Liver (tissue), 9 donors: ENCODE measurements around the gene SCTR. TPM values are rescaled to one million over a fixed set of nuclear protein-coding genes. Genes with fewer than 3 reads are reported as not detected.

ENCODE experiments used
- DNase-seq: peaks from one replicate; pipeline ENCODE4 v3.0.0-alpha.2; 2017; ENCODE audit warnings: low spot score
- H3K27ac ChIP-seq, 2 donors: one replicate each; pipeline ENCODE4 v1.7.0; 2013; ENCODE audit warnings: inconsistent platforms in 2 of 2, low read length in 2 of 2, control low read depth in 1 of 2, low read depth in 1 of 2, mild to moderate bottlenecking in 1 of 2
- H3K27me3 ChIP-seq, 4 donors: one replicate each; pipeline versions ENCODE4 v1.6.1 to v1.7.0; 2013; ENCODE audit warnings: low read length in 3 of 4, inconsistent platforms in 1 of 4, mild to moderate bottlenecking in 1 of 4, moderate library complexity in 1 of 4; ENCODE audit not compliant: control insufficient read depth in 4 of 4, insufficient read depth in 4 of 4
- H3K36me3 ChIP-seq, 4 donors: one replicate each; pipeline versions ENCODE4 v1.6.1 to v1.7.0; 2013; ENCODE audit warnings: low read length in 3 of 4, mild to moderate bottlenecking in 3 of 4, low read depth in 1 of 4, moderate library complexity in 1 of 4; ENCODE audit not compliant: control insufficient read depth in 4 of 4, insufficient read depth in 3 of 4
- H3K4me1 ChIP-seq, 4 donors: one replicate each; pipeline versions ENCODE4 v1.6.1 to v1.7.0; 2013; ENCODE audit warnings: low read length in 3 of 4, mild to moderate bottlenecking in 3 of 4, moderate library complexity in 1 of 4; ENCODE audit not compliant: control insufficient read depth in 4 of 4, insufficient read depth in 4 of 4
- H3K4me3 ChIP-seq, 3 donors: one replicate each; pipeline versions ENCODE4 v1.6.1 to v1.7.0; 2013; ENCODE audit warnings: low read length in 3 of 3, control low read depth in 1 of 3, low read depth in 1 of 3, mild to moderate bottlenecking in 1 of 3
- H3K9ac ChIP-seq, 2 donors: one replicate each; pipeline ENCODE4 v1.7.0; 2013; ENCODE audit warnings: low read length in 2 of 2, mild to moderate bottlenecking in 2 of 2, moderate library complexity in 2 of 2, control low read depth in 1 of 2, low read depth in 1 of 2
- H3K9me3 ChIP-seq, 4 donors: one replicate each; pipeline versions ENCODE4 v1.6.1 to v1.7.0; 2013; ENCODE audit warnings: low read length in 3 of 4; ENCODE audit not compliant: control insufficient read depth in 4 of 4
- EGR1 ChIP-seq, 2 donors: IDR thresholded peaks; 2 replicates each; pipeline ENCODE4 v1.6.1; 2016 to 2018; ENCODE audit warnings: antibody characterized with exemption in 2 of 2, low read depth in 2 of 2
- FOXA1 ChIP-seq: IDR thresholded peaks from 2 replicates; pipeline ENCODE4 v1.6.1; 2016; ENCODE audit warnings: antibody characterized with exemption
- FOXA2 ChIP-seq: IDR thresholded peaks from 2 replicates; pipeline ENCODE4 v1.6.1; 2016; ENCODE audit warnings: antibody characterized with exemption
- GABPA ChIP-seq, 2 donors: IDR thresholded peaks in 1 of 2; conservative IDR thresholded peaks in 1 of 2; 2 replicates each; pipeline ENCODE4 v1.6.1; 2016; ENCODE audit warnings: antibody characterized with exemption in 2 of 2, mild to moderate bottlenecking in 1 of 2, moderate library complexity in 1 of 2
- HNF4A ChIP-seq, 2 donors: conservative IDR thresholded peaks; 2 replicates each; pipeline ENCODE4 v1.6.1; 2016; ENCODE audit warnings: antibody characterized with exemption in 2 of 2, mild to moderate bottlenecking in 2 of 2
- HNF4G ChIP-seq: IDR thresholded peaks from 2 replicates; pipeline ENCODE4 v1.6.1; 2016; ENCODE audit warnings: antibody characterized with exemption
- JUND ChIP-seq, 2 donors: IDR thresholded peaks; 2 replicates each; pipeline ENCODE4 v1.6.1; 2016; ENCODE audit warnings: antibody characterized with exemption in 2 of 2
- NR2F2 ChIP-seq: IDR thresholded peaks from 2 replicates; pipeline ENCODE4 v1.6.1; 2016; ENCODE audit warnings: antibody characterized with exemption
- RAD21 ChIP-seq, 2 donors: IDR thresholded peaks; 2 replicates each; pipeline ENCODE4 v1.6.1; 2016; ENCODE audit warnings: antibody characterized with exemption in 2 of 2, mild to moderate bottlenecking in 2 of 2
- RXRA ChIP-seq, 2 donors: IDR thresholded peaks; 2 replicates each; pipeline ENCODE4 v1.6.1; 2017 to 2018; ENCODE audit warnings: antibody characterized with exemption in 2 of 2, mild to moderate bottlenecking in 1 of 2
- SP1 ChIP-seq: IDR thresholded peaks from 2 replicates; pipeline ENCODE4 v1.6.1; 2018; ENCODE audit warnings: antibody characterized with exemption, mild to moderate bottlenecking
- TAF1 ChIP-seq: conservative IDR thresholded peaks from 2 replicates; pipeline ENCODE4 v1.6.1; 2016; ENCODE audit warnings: antibody characterized with exemption, mild to moderate bottlenecking
- YY1 ChIP-seq: IDR thresholded peaks from 2 replicates; pipeline ENCODE4 v1.6.1; 2016; ENCODE audit warnings: antibody characterized with exemption, mild to moderate bottlenecking
- WGBS: extraction: QIAGEN DNeasy Blood & Tissue Kit; methylation state at CpG from one replicate; pipeline ENCODE4 v1.1.7; 2013; 5-methylcytosine and 5-hydroxymethylcytosine counted together
- polyA plus RNA-seq, 2 donors: library from polyadenylated mRNA; stranded (reverse) in 1 of 2; unstranded in 1 of 2; fragments of 200-250 nt in 1 of 2; fragments of >200 nt in 1 of 2; fragmentation: Nextera tagmentation in 1 of 2; extraction: Ambion mirVana in 1 of 2; gene quantifications; one replicate each; pipeline versions ENCODE4 v1.2.1 to v1.2.3, GENCODE V29; 2013 to 2015
- total RNA-seq, 2 donors: library from RNA; depleted of rRNA; stranded (reverse); fragments of >200 nt; gene quantifications; one replicate each; pipeline ENCODE4 v1.2.3, GENCODE V29; 2014
- TF ChIP-seq, protein P1 (sequence below): IDR thresholded peaks from 2 replicates; pipeline ENCODE4 v1.6.1; 2016; ENCODE audit warnings: antibody characterized with exemption
- TF ChIP-seq, protein P2 (sequence below): IDR thresholded peaks from 2 replicates; pipeline ENCODE4 v1.6.1; 2016; ENCODE audit warnings: antibody characterized with exemption
- TF ChIP-seq, protein P3 (sequence below): IDR thresholded peaks from 2 replicates; pipeline ENCODE4 v1.6.1; 2016; ENCODE audit warnings: antibody characterized with exemption
- TF ChIP-seq, protein P4 (sequence below): IDR thresholded peaks from 2 replicates; pipeline ENCODE4 v1.6.1; 2016; ENCODE audit warnings: antibody characterized with exemption, mild to moderate bottlenecking
- TF ChIP-seq, protein P5 (sequence below): fragments of 150-350 bp; IDR thresholded peaks from 2 replicates; pipeline ENCODE4 v1.5.1; 2017; ENCODE audit warnings: improper control_type of control experiment, low read depth, low read length; ENCODE audit not compliant: missing input control
- donor health status: healthy.
- donor health status: healthy.
- donor health status: healthy.
- donor health status: healthy.
- donor health status: healthy.

The SCTR gene
- total and polyA plus RNA-seq, 4 donors = 0.17 to 0.47 (median 0.29) TPM

DNA sequence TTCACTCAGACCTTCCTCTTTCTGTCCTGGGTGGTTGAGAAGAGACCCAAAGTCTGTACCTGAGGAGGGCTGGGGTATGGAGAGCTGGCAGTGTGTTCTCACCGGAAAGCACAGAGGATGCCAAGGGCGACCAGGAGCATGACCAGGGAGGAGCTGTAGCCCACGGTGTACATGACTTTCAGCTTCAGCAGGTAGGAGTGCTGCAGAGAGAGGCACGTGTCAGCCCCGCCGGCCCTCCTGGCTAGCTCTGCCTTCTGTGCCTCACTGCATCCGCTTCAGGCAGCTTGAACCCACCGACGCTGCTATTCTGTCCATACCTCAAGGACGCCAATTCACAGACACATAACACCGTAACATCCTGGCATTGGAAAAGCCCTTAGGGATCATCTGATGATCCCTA is 58.6 kb downstream of the SCTR start:
- 96% methylated on average over 11 of the region's 11 CpGs for WGBS
- no peak overlapping the region for H3K4me3 ChIP-seq
- no peaks in the 10 kb centered on the region for H3K4me1 ChIP-seq
- no peak overlapping the region for H3K9ac ChIP-seq
- TF ChIP-seq GABPA (IDR thresholded peaks at IDR 0.05 in 1 of 2, conservative IDR thresholded peaks at IDR 0.05 in 1 of 2) (no peak), FOXA2 (no peak), RXRA (IDR thresholded peaks at IDR 0.05) (no peak), HNF4G (no peak), EGR1 (IDR thresholded peaks at IDR 0.05; ENCODE audit: low read depth in 2 of 2) (no peak), NR2F2 (no peak), FOXA1 (no peak), RAD21 (IDR thresholded peaks at IDR 0.05) (no peak), JUND (IDR thresholded peaks at IDR 0.05) (no peak), HNF4A (conservative IDR thresholded peaks at IDR 0.05) (no peak)
- TF ChIP-seq, protein P1, sequence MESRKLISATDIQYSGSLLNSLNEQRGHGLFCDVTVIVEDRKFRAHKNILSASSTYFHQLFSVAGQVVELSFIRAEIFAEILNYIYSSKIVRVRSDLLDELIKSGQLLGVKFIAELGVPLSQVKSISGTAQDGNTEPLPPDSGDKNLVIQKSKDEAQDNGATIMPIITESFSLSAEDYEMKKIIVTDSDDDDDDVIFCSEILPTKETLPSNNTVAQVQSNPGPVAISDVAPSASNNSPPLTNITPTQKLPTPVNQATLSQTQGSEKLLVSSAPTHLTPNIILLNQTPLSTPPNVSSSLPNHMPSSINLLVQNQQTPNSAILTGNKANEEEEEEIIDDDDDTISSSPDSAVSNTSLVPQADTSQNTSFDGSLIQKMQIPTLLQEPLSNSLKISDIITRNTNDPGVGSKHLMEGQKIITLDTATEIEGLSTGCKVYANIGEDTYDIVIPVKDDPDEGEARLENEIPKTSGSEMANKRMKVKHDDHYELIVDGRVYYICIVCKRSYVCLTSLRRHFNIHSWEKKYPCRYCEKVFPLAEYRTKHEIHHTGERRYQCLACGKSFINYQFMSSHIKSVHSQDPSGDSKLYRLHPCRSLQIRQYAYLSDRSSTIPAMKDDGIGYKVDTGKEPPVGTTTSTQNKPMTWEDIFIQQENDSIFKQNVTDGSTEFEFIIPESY = no peak
- TF ChIP-seq, protein P2, sequence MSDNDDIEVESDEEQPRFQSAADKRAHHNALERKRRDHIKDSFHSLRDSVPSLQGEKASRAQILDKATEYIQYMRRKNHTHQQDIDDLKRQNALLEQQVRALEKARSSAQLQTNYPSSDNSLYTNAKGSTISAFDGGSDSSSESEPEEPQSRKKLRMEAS = no peak
- TF ChIP-seq, protein P3, sequence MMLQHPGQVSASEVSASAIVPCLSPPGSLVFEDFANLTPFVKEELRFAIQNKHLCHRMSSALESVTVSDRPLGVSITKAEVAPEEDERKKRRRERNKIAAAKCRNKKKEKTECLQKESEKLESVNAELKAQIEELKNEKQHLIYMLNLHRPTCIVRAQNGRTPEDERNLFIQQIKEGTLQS = no peak
- H3K27me3 ChIP-seq = no peaks in the 10 kb centered on the region
- no peaks in the 10 kb centered on the region for H3K9me3 ChIP-seq
- no peak overlapping the region for H3K27ac ChIP-seq
- no peaks in the 10 kb centered on the region for H3K36me3 ChIP-seq
- no peak for DNase-seq

DNA sequence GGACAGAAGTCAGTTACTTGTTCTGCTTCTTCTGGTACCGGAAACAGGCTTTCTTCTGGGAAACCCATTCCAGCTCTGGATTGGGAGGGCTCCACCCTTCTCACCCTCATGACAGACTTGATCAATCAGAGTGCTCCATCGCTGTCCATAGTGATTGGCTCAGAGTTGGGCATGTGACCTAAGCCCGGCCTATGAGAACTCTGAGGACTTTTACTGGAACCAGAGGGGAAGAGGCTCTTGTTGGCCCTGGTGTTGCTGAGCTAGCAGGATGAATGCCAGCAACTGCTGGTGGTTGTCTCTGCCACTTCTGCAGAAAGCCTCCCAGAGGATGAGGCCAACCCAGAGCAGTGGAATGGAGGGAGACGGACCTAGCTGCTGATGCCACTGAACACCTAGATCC is 59.3 kb downstream of the SCTR start:
- H3K4me3 ChIP-seq = no peak overlapping the region
- H3K4me1 ChIP-seq = no peaks in the 10 kb centered on the region
- no peaks in the 10 kb centered on the region for H3K27me3 ChIP-seq
- no peaks in the 10 kb centered on the region for H3K36me3 ChIP-seq
- no peak for TF ChIP-seq RAD21 (IDR thresholded peaks at IDR 0.05)
- TF ChIP-seq, protein P4, sequence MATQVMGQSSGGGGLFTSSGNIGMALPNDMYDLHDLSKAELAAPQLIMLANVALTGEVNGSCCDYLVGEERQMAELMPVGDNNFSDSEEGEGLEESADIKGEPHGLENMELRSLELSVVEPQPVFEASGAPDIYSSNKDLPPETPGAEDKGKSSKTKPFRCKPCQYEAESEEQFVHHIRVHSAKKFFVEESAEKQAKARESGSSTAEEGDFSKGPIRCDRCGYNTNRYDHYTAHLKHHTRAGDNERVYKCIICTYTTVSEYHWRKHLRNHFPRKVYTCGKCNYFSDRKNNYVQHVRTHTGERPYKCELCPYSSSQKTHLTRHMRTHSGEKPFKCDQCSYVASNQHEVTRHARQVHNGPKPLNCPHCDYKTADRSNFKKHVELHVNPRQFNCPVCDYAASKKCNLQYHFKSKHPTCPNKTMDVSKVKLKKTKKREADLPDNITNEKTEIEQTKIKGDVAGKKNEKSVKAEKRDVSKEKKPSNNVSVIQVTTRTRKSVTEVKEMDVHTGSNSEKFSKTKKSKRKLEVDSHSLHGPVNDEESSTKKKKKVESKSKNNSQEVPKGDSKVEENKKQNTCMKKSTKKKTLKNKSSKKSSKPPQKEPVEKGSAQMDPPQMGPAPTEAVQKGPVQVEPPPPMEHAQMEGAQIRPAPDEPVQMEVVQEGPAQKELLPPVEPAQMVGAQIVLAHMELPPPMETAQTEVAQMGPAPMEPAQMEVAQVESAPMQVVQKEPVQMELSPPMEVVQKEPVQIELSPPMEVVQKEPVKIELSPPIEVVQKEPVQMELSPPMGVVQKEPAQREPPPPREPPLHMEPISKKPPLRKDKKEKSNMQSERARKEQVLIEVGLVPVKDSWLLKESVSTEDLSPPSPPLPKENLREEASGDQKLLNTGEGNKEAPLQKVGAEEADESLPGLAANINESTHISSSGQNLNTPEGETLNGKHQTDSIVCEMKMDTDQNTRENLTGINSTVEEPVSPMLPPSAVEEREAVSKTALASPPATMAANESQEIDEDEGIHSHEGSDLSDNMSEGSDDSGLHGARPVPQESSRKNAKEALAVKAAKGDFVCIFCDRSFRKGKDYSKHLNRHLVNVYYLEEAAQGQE = no peak
- TF ChIP-seq JUND (IDR thresholded peaks at IDR 0.05) = no peak
- TF ChIP-seq, protein P2 = no peak
- TF ChIP-seq, protein P1 = no peak
- TF ChIP-seq GABPA (IDR thresholded peaks at IDR 0.05 in 1 of 2, conservative IDR thresholded peaks at IDR 0.05 in 1 of 2) = no peak
- TF ChIP-seq, protein P5, sequence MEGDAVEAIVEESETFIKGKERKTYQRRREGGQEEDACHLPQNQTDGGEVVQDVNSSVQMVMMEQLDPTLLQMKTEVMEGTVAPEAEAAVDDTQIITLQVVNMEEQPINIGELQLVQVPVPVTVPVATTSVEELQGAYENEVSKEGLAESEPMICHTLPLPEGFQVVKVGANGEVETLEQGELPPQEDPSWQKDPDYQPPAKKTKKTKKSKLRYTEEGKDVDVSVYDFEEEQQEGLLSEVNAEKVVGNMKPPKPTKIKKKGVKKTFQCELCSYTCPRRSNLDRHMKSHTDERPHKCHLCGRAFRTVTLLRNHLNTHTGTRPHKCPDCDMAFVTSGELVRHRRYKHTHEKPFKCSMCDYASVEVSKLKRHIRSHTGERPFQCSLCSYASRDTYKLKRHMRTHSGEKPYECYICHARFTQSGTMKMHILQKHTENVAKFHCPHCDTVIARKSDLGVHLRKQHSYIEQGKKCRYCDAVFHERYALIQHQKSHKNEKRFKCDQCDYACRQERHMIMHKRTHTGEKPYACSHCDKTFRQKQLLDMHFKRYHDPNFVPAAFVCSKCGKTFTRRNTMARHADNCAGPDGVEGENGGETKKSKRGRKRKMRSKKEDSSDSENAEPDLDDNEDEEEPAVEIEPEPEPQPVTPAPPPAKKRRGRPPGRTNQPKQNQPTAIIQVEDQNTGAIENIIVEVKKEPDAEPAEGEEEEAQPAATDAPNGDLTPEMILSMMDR = no peak
- no peak for TF ChIP-seq TAF1
- TF ChIP-seq EGR1 (IDR thresholded peaks at IDR 0.05; ENCODE audit: low read depth in 2 of 2) = no peak
- no peak for TF ChIP-seq RXRA (IDR thresholded peaks at IDR 0.05)
- TF ChIP-seq FOXA2 = no peak
- TF ChIP-seq, protein P3 = no peak
- TF ChIP-seq FOXA1 = no peak
- TF ChIP-seq SP1 = no peak
- TF ChIP-seq HNF4G = no peak
- TF ChIP-seq YY1 = no peak
- TF ChIP-seq NR2F2 = no peak
- TF ChIP-seq HNF4A (conservative IDR thresholded peaks at IDR 0.05) = no peak
- DNase-seq = no peak
- H3K9me3 ChIP-seq = no peaks in the 10 kb centered on the region
- H3K9ac ChIP-seq = no peak overlapping the region
- H3K27ac ChIP-seq = no peak overlapping the region
- 88% methylated on average over 4 of the region's 4 CpGs for WGBS
